Psoas muscle (tissue), 8 donors: Measurements from ENCODE around the gene FNTB. TPM values are rescaled to one million over a fixed set of nuclear protein-coding genes. Genes with fewer than 3 reads are reported as not detected.
A peak's percentile ranks its signal among the peaks of the same experiment; 100 is the strongest.

Experiments used
- ATAC-seq, 4 donors: fragments of 200-7000 bp; cut with Tn5 transposase; one replicate each; pipeline ENCODE4 v1.9.1; 2020; ENCODE audit warnings: moderate library complexity in 3 of 4, mild to moderate bottlenecking in 2 of 4
- DNase-seq, 2 donors: peaks; one replicate each; pipeline ENCODE4 v3.0.0-alpha.2; 2020
- H3K27ac ChIP-seq: fragments of 200-600 bp; one replicate; pipeline ENCODE4 v1.8.0; 2022
- H3K27me3 ChIP-seq, 3 donors: fragments of 200-600 bp in 1 of 3; one replicate each; pipeline versions ENCODE4 v1.6.1 to v1.8.0; 2013 to 2022; ENCODE audit warnings: low read length in 2 of 3, mild to moderate bottlenecking in 2 of 3, moderate library complexity in 1 of 3; ENCODE audit not compliant: insufficient read depth in 3 of 3
- H3K36me3 ChIP-seq, 2 donors: fragments of 200-600 bp in 1 of 2; one replicate each; pipeline versions ENCODE4 v1.6.1 to v1.8.0; 2013 to 2022; ENCODE audit warnings: low read depth in 1 of 2, mild to moderate bottlenecking in 1 of 2, moderate library complexity in 1 of 2; ENCODE audit not compliant: insufficient read depth in 1 of 2
- H3K4me1 ChIP-seq: fragments of 200-600 bp; one replicate; pipeline ENCODE4 v1.8.0; 2022
- H3K4me3 ChIP-seq: fragments of 200-600 bp; one replicate; pipeline ENCODE4 v1.8.0; 2022; ENCODE audit warnings: mild to moderate bottlenecking
- H3K9me3 ChIP-seq: fragments of 200-600 bp; one replicate; pipeline ENCODE4 v1.8.0; 2022
- WGBS, 3 donors: extraction: QIAGEN DNeasy Blood & Tissue Kit; methylation state at CpG; one replicate each; pipeline versions ENCODE4 v1.1.6 to v1.1.7; 2013; 5-methylcytosine and 5-hydroxymethylcytosine counted together
- intact Hi-C, 2 donors: fragments of 100-400 bp; cut with DNase I; formaldehyde crosslinking; loops; one replicate each; pipeline versions ENCODE4 v1.11.0 to v1.14.2; 2022
- polyA plus RNA-seq, 3 donors: library from polyadenylated mRNA; stranded (reverse); fragments of 200-250 nt; gene quantifications; one replicate each; pipeline ENCODE4 v1.2.3, GENCODE V29; 2013
- total RNA-seq, 4 donors: library from RNA; stranded (reverse); fragmentation: NEBNext Ultra II Directional in 2 of 4; extraction: Animal tissue kit (Norgen Biotek cat#: 25700) in 2 of 4; gene quantifications; one replicate each; pipeline versions ENCODE4 v1.2.1 to v1.2.4, GENCODE V29; 2021 to 2023
- TF ChIP-seq, protein P1 (sequence below): fragments of 200-600 bp; IDR thresholded peaks from one replicate; pipeline ENCODE4 v1.8.0; 2022; ENCODE audit warnings: antibody characterized with exemption
- donor health status: healthy with polysubstance abuse.
- donor health status: DM: no; HTN: no; CAD: no; lungs with moderate emphysema.
- donor health status: Bipolar disorder and iron deficiency.
- donor health status: healthy.
- donor health status: DM: yes; HTN: yes; CAD: no.
- donor health status: DM: no; HTN: no; CAD: no.
- donor health status: DM: no; HTN: no; CAD: no.
- donor health status: DM: yes; HTN: yes; CAD: no.

FNTB gene
- total and polyA plus RNA-seq, 7 donors = 10.2 to 28.8 (median 19.4) TPM

DNA sequence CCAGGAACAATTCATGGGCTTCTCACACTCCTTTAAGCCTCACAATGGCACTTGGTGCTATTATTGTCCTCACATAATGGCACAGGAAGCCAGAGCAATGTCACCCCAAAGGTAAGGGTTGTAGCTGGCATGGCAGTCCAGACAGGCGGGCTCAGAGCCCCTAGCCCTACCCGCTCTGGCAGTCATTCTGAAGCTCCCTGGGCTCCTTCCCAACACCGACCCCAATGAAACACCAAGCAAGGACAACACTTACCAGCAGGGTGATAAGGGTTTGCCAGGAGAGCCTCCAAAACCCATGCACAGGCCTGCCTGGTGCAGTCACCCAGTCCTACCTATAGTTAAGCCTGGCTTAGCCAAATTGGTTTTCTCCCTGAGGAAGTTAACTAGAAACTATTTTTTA is 84.8 kb downstream of the FNTB start:
- TF ChIP-seq, protein P1, sequence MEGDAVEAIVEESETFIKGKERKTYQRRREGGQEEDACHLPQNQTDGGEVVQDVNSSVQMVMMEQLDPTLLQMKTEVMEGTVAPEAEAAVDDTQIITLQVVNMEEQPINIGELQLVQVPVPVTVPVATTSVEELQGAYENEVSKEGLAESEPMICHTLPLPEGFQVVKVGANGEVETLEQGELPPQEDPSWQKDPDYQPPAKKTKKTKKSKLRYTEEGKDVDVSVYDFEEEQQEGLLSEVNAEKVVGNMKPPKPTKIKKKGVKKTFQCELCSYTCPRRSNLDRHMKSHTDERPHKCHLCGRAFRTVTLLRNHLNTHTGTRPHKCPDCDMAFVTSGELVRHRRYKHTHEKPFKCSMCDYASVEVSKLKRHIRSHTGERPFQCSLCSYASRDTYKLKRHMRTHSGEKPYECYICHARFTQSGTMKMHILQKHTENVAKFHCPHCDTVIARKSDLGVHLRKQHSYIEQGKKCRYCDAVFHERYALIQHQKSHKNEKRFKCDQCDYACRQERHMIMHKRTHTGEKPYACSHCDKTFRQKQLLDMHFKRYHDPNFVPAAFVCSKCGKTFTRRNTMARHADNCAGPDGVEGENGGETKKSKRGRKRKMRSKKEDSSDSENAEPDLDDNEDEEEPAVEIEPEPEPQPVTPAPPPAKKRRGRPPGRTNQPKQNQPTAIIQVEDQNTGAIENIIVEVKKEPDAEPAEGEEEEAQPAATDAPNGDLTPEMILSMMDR = no peak
- peak overlapping the region; percentile 66 for H3K27ac ChIP-seq
- no peaks in the 10 kb centered on the region for H3K27me3 ChIP-seq
- H3K4me3 ChIP-seq = no peak overlapping the region
- ATAC-seq (no peak), DNase-seq (no peak)
- intact Hi-C loops = no loop called here
- peaks cover 64% of the 10 kb centered on the region for H3K4me1 ChIP-seq
- H3K36me3 ChIP-seq = peaks cover 0 to 20% of the 10 kb centered on the region in 2 donors
- WGBS, 3 donors = 84 to 93% (median 89%) methylated on average over 3 of the region's 3 CpGs
- H3K9me3 ChIP-seq = no peaks in the 10 kb centered on the region

DNA sequence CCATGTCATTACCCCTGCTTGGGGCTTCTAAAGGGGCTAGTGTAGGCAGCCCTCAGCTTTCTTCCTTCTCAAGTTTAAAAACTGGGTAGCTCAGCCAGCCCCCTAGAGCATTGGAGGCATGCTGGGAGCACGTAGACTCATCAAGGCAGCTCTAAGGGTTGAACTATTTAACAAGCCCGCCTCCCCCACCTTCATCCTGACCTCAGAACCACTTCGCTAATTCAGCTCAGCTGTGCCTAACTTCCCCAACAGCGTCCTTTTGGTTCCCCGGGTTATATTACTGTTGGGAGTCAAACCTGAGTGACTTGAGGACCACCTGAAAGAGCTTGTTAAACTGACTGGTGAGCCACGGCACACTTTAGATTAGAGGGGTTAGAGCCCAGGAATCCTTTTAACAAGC is 85.6 kb downstream of the FNTB start:
- DNase-seq (no peak), ATAC-seq (no peak)
- TF ChIP-seq, protein P1 = no peak
- H3K27me3 ChIP-seq = no peaks in the 10 kb centered on the region
- H3K27ac ChIP-seq = peak overlapping the region; percentile 66
- peaks cover 64% of the 10 kb centered on the region for H3K4me1 ChIP-seq
- intact Hi-C loops = no loop called here
- WGBS, 3 donors = 81 to 85% (median 84%) methylated on average over 6 of the region's 6 CpGs
- H3K36me3 ChIP-seq = peaks cover 0 to 27% of the 10 kb centered on the region in 2 donors
- no peak overlapping the region for H3K4me3 ChIP-seq
- H3K9me3 ChIP-seq = no peaks in the 10 kb centered on the region

DNA sequence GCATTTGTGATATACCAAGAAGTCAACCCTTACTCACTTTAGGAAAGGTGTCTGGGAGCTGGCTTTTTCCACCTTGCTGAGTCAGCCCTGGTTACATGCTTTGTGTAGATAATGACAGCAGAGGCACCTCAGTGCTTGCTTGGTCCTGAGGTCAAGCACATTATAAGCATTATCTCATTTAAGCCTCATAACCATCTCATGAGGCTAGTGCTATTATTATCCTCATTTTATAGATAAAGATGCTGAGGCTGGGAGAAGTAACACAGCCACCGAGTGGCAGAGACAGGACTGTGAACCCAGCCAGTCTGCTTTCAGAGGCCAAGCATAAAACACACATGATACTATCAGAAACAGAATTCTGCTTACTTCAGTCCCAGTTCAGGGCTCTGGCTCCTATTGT is 86.2 kb downstream of the FNTB start:
- Histone ChIP-seq H3K4me1 (peaks cover 67% of the 10 kb centered on the region), H3K4me3 (no peak overlapping the region), H3K27ac (peak overlapping the region; percentile 66), H3K36me3 (peaks cover 0 to 34% of the 10 kb centered on the region in 2 donors), H3K9me3 (no peaks in the 10 kb centered on the region), H3K27me3 (no peaks in the 10 kb centered on the region)
- TF ChIP-seq, protein P1 = no peak
- WGBS, 3 donors = 22 to 52% (median 39%) methylated on average over 1 of the region's 1 CpG
- ATAC-seq = peak in 1 of 4 donors; percentile 9
- DNase-seq = no peak
- intact Hi-C loops = no loop called here

DNA sequence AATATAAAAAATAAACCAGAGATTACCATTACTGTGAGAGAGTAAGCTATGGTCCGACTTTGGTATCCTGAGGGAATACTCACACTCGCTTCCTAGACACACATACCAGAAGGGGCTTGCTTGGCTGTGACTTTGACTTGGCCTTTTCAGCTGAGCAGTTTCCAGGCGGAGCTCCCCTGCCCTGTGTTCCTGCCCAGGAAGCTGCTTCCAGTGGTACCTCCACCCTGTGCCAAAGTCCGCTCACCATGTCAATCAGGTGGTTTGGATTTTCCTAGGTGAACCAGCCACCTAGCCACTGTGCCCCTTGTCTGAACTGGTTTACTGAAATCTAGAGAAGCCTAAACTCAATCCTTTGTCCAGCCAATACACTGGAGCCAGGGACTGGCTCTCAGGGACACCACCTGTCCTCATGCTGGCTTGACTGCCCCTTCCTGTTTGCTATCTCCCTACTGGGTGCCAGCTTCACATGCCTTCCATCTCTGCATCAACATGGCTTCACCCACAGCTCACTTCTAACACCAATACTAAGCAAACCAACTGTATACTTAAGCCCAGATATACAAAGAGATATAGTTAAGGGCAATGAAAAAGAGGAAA is 87.0 kb downstream of the FNTB start:
- WGBS, 3 donors = 17 to 36% (median 27%) methylated on average over 4 of the region's 4 CpGs
- TF ChIP-seq, protein P1 = no peak
- H3K9me3 ChIP-seq = no peaks in the 10 kb centered on the region
- no peaks in the 10 kb centered on the region for H3K27me3 ChIP-seq
- no peak for DNase-seq
- intact Hi-C loops = no loop called here
- H3K4me3 ChIP-seq = peak overlapping the region; percentile 12
- peaks cover 70% of the 10 kb centered on the region for H3K4me1 ChIP-seq
- peaks cover 0 to 37% of the 10 kb centered on the region in 2 donors for H3K36me3 ChIP-seq
- peak overlapping the region; percentile 66 for H3K27ac ChIP-seq
- peak; percentile 44 to 73 (median 50) for ATAC-seq
